K562 (cell line): ENCODE results near the gene TPK1. TPM values are rescaled to one million over a fixed set of nuclear protein-coding genes. Genes with fewer than 3 reads are reported as not detected.

Source experiments
- ATAC-seq: fragments of 200-7000 bp; cut with Tn5 transposase; 3 replicates; pipeline ENCODE4 v1.9.1; 2020; ENCODE audit warnings: moderate library complexity
- BruUV-seq: library from RNA; stranded (reverse); fragments of 400-500 nt; replicated peaks from 2 replicates; lab custom pipeline; 2021; lab: Mats Ljungman, UMichigan
- CTCF ChIA-PET: fragments of 300-600 bp; formaldehyde crosslinking; extraction: SDS; loops from one replicate; lab custom pipeline; 2021; ENCODE audit warnings: low intra/inter-chr PET ratio; lab: Yijun Ruan, JAX
- POLR2A ChIA-PET: fragments of 300-600, 350-650 bp; sonication (Branson Sonifier 250); formaldehyde crosslinking; extraction: SDS; loops from one replicate; lab custom pipeline; 2021; ENCODE audit warnings: antibody characterized with exemption, inconsistent platforms; lab: Yijun Ruan, JAX
- DNase-seq, 4 experiments: peaks; one replicate each; pipeline versions ENCODE4 v3.0.0 to v3.0.0-alpha.2; 2011 to 2018; ENCODE audit warnings: low spot score in 3 of 4, mixed read lengths in 3 of 4; ENCODE audit errors: extremely low read depth in 1 of 4
- FAIRE-seq: peaks from 2 replicates; lab custom pipeline; 2011; peaks lifted over from hg19 to GRCh38; lab: Jason Lieb, UNC
- H2AFZ ChIP-seq: 2 replicates; pipeline ENCODE4 v1.6.0; 2011; ENCODE audit warnings: low read depth, low read length, control low read depth, inconsistent platforms
- H3K27ac ChIP-seq: fragments of 200-600 bp; 3 replicates; pipeline ENCODE4 v1.8.0; 2011; ENCODE audit warnings: low read depth, mild to moderate bottlenecking, control low read depth, inconsistent platforms, low read length, moderate library complexity, mixed read lengths; ENCODE audit errors: extremely low read depth
- H3K27me3 ChIP-seq, 2 experiments: fragments of 300-600 bp in 1 of 2; 2 replicates in 1 of 2; 3 replicates in 1 of 2; pipeline versions ENCODE4 v1.6.0 to v1.8.0; 2011; ENCODE audit warnings: inconsistent platforms in 2 of 2, low read length in 2 of 2, mild to moderate bottlenecking in 1 of 2, mixed read lengths in 1 of 2, moderate library complexity in 1 of 2; ENCODE audit not compliant: control insufficient read depth in 2 of 2, insufficient read depth in 2 of 2
- H3K36me3 ChIP-seq: fragments of 300-600 bp; 3 replicates; pipeline ENCODE4 v1.8.0; 2011; ENCODE audit warnings: mild to moderate bottlenecking, low read length, inconsistent platforms; ENCODE audit not compliant: control insufficient read depth, insufficient read depth
- H3K4me1 ChIP-seq, 2 experiments: fragments of 200-600 bp in 1 of 2; replicated peaks in 1 of 2; 2 replicates in 1 of 2; 3 replicates in 1 of 2; pipeline versions ENCODE4 v1.5.1 to v1.8.0; 2011; ENCODE audit warnings: inconsistent platforms in 2 of 2, low read length in 2 of 2, mild to moderate bottlenecking in 1 of 2, mixed read lengths in 1 of 2, moderate library complexity in 1 of 2; ENCODE audit not compliant: control insufficient read depth in 2 of 2, insufficient read depth in 2 of 2
- H3K4me2 ChIP-seq: 2 replicates; pipeline ENCODE4 v1.6.1; 2011; ENCODE audit warnings: low read length, control low read depth, inconsistent platforms, mixed read lengths; ENCODE audit not compliant: insufficient read depth
- H3K4me3 ChIP-seq: fragments of 200-600 bp; sonication (generic), shearing (Covaris generic); 2 replicates; pipeline ENCODE4 v1.5.1; 2016; ENCODE audit warnings: control low read depth, inconsistent platforms
- H3K79me2 ChIP-seq: fragments of 200-600 bp; 3 replicates; pipeline ENCODE4 v1.8.0; 2011; ENCODE audit warnings: low read length, inconsistent platforms; ENCODE audit not compliant: control insufficient read depth, insufficient read depth
- H3K9ac ChIP-seq, 2 experiments: 2 replicates each; pipeline versions ENCODE4 v1.6.0 to v1.6.1; 2011; ENCODE audit warnings: low read depth in 2 of 2, low read length in 2 of 2, control low read depth in 1 of 2, inconsistent platforms in 1 of 2, mild to moderate bottlenecking in 1 of 2, mixed read lengths in 1 of 2; ENCODE audit not compliant: insufficient read depth in 1 of 2
- H3K9me1 ChIP-seq: one replicate; pipeline ENCODE4 v1.6.0; 2011; ENCODE audit warnings: inconsistent platforms, mild to moderate bottlenecking, low read length, moderate library complexity; ENCODE audit not compliant: control insufficient read depth, insufficient read depth
- H3K9me3 ChIP-seq: replicated peaks from 2 replicates; pipeline ENCODE4 v1.5.1; 2011; ENCODE audit warnings: low read depth, low read length, inconsistent platforms; ENCODE audit not compliant: control insufficient read depth, insufficient read depth
- H4K20me1 ChIP-seq: replicated peaks from 2 replicates; pipeline ENCODE4 v1.6.1; 2011; ENCODE audit warnings: low read length, inconsistent platforms, mixed read lengths; ENCODE audit not compliant: control insufficient read depth, insufficient read depth
- BRF2 ChIP-seq: IDR thresholded peaks from 3 replicates; pipeline ENCODE4 v1.6.1; 2011; ENCODE audit warnings: borderline replicate concordance, mild to moderate bottlenecking; ENCODE audit not compliant: insufficient read length, insufficient read depth
- CBFA2T3 ChIP-seq: fragments of 450-650 bp; IDR thresholded peaks from 2 replicates; pipeline ENCODE4 v1.6.1; 2017
- CHD2 ChIP-seq: IDR thresholded peaks from 2 replicates; pipeline ENCODE4 v1.6.1; 2011; ENCODE audit warnings: low read depth, low read length
- CTCF ChIP-seq, 3 experiments: IDR thresholded peaks in 2 of 3; conservative IDR thresholded peaks in 1 of 3; 2 replicates each; pipeline ENCODE4 v1.5.1; 2011 to 2012; ENCODE audit warnings: low read length in 3 of 3, mild to moderate bottlenecking in 3 of 3, control low read depth in 2 of 3, improper control_type of control experiment in 1 of 3, inconsistent platforms in 1 of 3, low read depth in 1 of 3, mixed read lengths in 1 of 3, moderate library complexity in 1 of 3; ENCODE audit not compliant: insufficient read depth in 2 of 3
- ELK1 ChIP-seq: sonication (generic); formaldehyde crosslinking; IDR thresholded peaks from 2 replicates; pipeline ENCODE4 v1.8.1; 2022; ENCODE audit warnings: missing genetic modification reagents
- ERF ChIP-seq: fragments of 450-650 bp; formaldehyde crosslinking; IDR thresholded peaks from 2 replicates; pipeline ENCODE4 v1.4.0; 2020; ENCODE audit warnings: mild to moderate bottlenecking, mixed read lengths
- FOXJ2 ChIP-seq: fragments of 200-800 bp; sonication (Bioruptor generic); IDR thresholded peaks from 2 replicates; pipeline ENCODE4 v1.6.1; 2016; ENCODE audit warnings: missing genetic modification characterization, missing compliant biosample characterization
- FOXK1 ChIP-seq: sonication (generic); formaldehyde crosslinking; IDR thresholded peaks from 2 replicates; pipeline ENCODE4 v1.8.0; 2022; ENCODE audit warnings: missing genetic modification reagents, mild to moderate bottlenecking, borderline replicate concordance
- NR1H2 ChIP-seq: sonication (generic); formaldehyde crosslinking; IDR thresholded peaks from 2 replicates; pipeline ENCODE4 v1.4.0; 2020; ENCODE audit warnings: mild to moderate bottlenecking, missing genetic modification reagents
- SIRT6 ChIP-seq: IDR thresholded peaks from one replicate; pipeline ENCODE4 v1.6.1; 2012; ENCODE audit warnings: low read depth, mild to moderate bottlenecking, control low read depth, inconsistent platforms, low read length, moderate library complexity
- ZFPM2 ChIP-seq: fragments of 250-450 bp; sonication (Bioruptor Pico); IDR thresholded peaks from 2 replicates; pipeline ENCODE4 v1.5.1; 2022; ENCODE audit warnings: mild to moderate bottlenecking
- ZNF146 ChIP-seq: IDR thresholded peaks from one replicate; pipeline ENCODE4 v1.6.1; 2018; ENCODE audit warnings: missing compliant biosample characterization; ENCODE audit not compliant: unreplicated experiment
- WGBS: fragments of 100-300 bp; shearing (Covaris generic); methylation state at CpG from one replicate; pipeline ENCODE4 v1.1.6; 2016; ENCODE audit warnings: low coverage, mixed read lengths; ENCODE audit not compliant: insufficient coverage; ENCODE audit errors: missing lambda C conversion rate; 5-methylcytosine and 5-hydroxymethylcytosine counted together
- in situ Hi-C: fragments of 300-500 bp; cut with MboI; formaldehyde crosslinking; loops from 4 replicates; pipeline ENCODE4 v1.15.0; 2018; ENCODE audit warnings: inconsistent platforms, mixed read lengths
- intact Hi-C: fragments of 100-400 bp; cut with micrococcal nuclease; formaldehyde crosslinking; loops from 2 replicates; pipeline ENCODE4 v1.14.2; 2022
- polyA plus RNA-seq, 8 experiments: library from polyadenylated mRNA; depleted of rRNA in 4 of 8; stranded (reverse) in 5 of 8; unstranded in 3 of 8; fragments of >200 nt; fragmentation: Nextera tagmentation in 2 of 8; fragmentation: Illumina TruSeq in 1 of 8; extraction: Ambion mirVana in 2 of 8; extraction: Trizol in 1 of 8; gene quantifications; 2 replicates each; pipeline versions ENCODE4 v1.2.1 to v1.2.3, GENCODE V29; 2011 to 2014; ENCODE audit warnings: inconsistent platforms in 1 of 8, missing spikeins in 1 of 8
- total RNA-seq, 7 experiments: library from RNA; depleted of rRNA in 6 of 7; stranded (reverse); fragments of >200 nt in 6 of 7; fragmentation: Illumina TruSeq in 2 of 7; extraction: Trizol in 2 of 7; gene quantifications; 2 replicates each; pipeline versions ENCODE4 v1.2.1 to v1.2.3, GENCODE V29; 2011 to 2021; ENCODE audit warnings: low replicate concordance in 1 of 7
- TF ChIP-seq, protein P1 (sequence below): sonication (generic); formaldehyde crosslinking; IDR thresholded peaks from 2 replicates; pipeline ENCODE4 v1.4.0; 2020; ENCODE audit warnings: mild to moderate bottlenecking, missing genetic modification reagents
- TF ChIP-seq, protein P2 (sequence below): fragments of 250-450 bp; sonication (Bioruptor Pico); IDR thresholded peaks from 2 replicates; pipeline ENCODE4 v1.8.0; 2022; ENCODE audit warnings: moderate library complexity, mild to moderate bottlenecking, inconsistent platforms
- TF ChIP-seq, protein P3 (sequence below): fragments of 450-650 bp; IDR thresholded peaks from 2 replicates; pipeline ENCODE4 v1.6.1; 2016; ENCODE audit warnings: low read depth, mild to moderate bottlenecking, moderate library complexity

Gene TPK1
- total and polyA plus RNA-seq, 9 of the 15 experiments (the other 6 are each of a cell fraction or from before 2014, with no cell fraction given): 5.1 to 16.2 (median 9.2) TPM

DNA sequence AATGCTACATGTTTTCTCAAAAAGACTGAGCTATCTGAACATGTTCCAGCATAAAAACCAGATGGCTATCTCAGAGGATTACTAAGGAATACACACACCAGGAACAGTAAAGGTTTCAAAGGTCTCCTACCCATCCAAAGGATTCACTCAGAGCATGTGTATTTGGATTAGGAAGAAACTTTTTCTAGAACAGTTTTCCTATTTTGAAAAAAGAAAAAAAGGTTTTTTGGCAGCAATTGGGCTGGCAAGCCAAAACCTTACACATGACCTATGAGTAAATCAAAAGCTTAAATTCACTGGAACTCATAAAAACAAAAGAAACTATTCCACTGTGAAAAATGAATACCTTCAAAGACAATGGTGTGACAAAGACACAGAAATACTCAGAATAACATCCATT is 9.6 kb downstream of the TPK1 start (continued):
- no peak for TF ChIP-seq CTCF (IDR thresholded peaks at IDR 0.05 in 2 of 3, conservative IDR thresholded peaks at IDR 0.05 in 1 of 3; ENCODE audit: insufficient read depth in 2 of 3, low read depth in 1 of 3, low read length in 3 of 3)
- no peak for TF ChIP-seq ZNF146 (CRISPR knock-in tag)

- no peak overlapping the region for H2AFZ ChIP-seq
- POLR2A ChIA-PET: no interaction called here
- H3K4me2 ChIP-seq: no peak overlapping the region
- WGBS: 1% methylated on average over 3 of the region's 3 CpGs
- H3K9me1 ChIP-seq: no peaks in the 10 kb centered on the region
- H4K20me1 ChIP-seq: no peaks in the 10 kb centered on the region
- ATAC-seq (no peak), FAIRE-seq (no peak), DNase-seq (no peak)
- H3K9me3 ChIP-seq: no peaks in the 10 kb centered on the region
- no TSS peak for BruUV-seq
- intact Hi-C loops: no loop called here
- no peaks in the 10 kb centered on the region for H3K36me3 ChIP-seq
- H3K4me1 ChIP-seq: no peaks in the 10 kb centered on the region
- H3K27ac ChIP-seq: no peak overlapping the region
- CTCF ChIA-PET: no interaction called here
- H3K4me3 ChIP-seq: no peak overlapping the region
- in situ Hi-C loops: no loop called here
- H3K79me2 ChIP-seq: no peaks in the 10 kb centered on the region
- no peaks in the 10 kb centered on the region for H3K27me3 ChIP-seq
- no peak overlapping the region for H3K9ac ChIP-seq
- TF ChIP-seq SIRT6 (no peak), CBFA2T3 (no peak), NR1H2 (CRISPR knock-in tag) (no peak), CHD2 (no peak), ERF (no peak), BRF2 (no peak), ZFPM2 (CRISPR knock-in tag) (no peak), FOXJ2 (tag) (no peak), ELK1 (no peak), FOXK1 (no peak)
- TF ChIP-seq, protein P1, sequence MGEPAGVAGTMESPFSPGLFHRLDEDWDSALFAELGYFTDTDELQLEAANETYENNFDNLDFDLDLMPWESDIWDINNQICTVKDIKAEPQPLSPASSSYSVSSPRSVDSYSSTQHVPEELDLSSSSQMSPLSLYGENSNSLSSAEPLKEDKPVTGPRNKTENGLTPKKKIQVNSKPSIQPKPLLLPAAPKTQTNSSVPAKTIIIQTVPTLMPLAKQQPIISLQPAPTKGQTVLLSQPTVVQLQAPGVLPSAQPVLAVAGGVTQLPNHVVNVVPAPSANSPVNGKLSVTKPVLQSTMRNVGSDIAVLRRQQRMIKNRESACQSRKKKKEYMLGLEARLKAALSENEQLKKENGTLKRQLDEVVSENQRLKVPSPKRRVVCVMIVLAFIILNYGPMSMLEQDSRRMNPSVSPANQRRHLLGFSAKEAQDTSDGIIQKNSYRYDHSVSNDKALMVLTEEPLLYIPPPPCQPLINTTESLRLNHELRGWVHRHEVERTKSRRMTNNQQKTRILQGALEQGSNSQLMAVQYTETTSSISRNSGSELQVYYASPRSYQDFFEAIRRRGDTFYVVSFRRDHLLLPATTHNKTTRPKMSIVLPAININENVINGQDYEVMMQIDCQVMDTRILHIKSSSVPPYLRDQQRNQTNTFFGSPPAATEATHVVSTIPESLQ (CRISPR knock-in tag): no peak
- TF ChIP-seq, protein P2, sequence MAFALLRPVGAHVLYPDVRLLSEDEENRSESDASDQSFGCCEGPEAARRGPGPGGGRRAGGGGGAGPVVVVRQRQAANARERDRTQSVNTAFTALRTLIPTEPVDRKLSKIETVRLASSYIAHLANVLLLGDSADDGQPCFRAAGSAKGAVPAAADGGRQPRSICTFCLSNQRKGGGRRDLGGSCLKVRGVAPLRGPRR: no peak
- TF ChIP-seq, protein P3, sequence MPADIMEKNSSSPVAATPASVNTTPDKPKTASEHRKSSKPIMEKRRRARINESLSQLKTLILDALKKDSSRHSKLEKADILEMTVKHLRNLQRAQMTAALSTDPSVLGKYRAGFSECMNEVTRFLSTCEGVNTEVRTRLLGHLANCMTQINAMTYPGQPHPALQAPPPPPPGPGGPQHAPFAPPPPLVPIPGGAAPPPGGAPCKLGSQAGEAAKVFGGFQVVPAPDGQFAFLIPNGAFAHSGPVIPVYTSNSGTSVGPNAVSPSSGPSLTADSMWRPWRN: no peak
Measured at GRCh38 chr7:144824360-144824759, 11.5 kb downstream of the TPK1 start.
